Measurements from ENCODE around the gene DDX1. TPM values are rescaled to one million over a fixed set of nuclear protein-coding genes. Genes with fewer than 3 reads are reported as not detected.

DDX1 gene
- total and polyA plus RNA-seq, 2 of the 4 experiments (the other 2 are of a cell fraction): 73.6 to 74.9 TPM

DNA sequence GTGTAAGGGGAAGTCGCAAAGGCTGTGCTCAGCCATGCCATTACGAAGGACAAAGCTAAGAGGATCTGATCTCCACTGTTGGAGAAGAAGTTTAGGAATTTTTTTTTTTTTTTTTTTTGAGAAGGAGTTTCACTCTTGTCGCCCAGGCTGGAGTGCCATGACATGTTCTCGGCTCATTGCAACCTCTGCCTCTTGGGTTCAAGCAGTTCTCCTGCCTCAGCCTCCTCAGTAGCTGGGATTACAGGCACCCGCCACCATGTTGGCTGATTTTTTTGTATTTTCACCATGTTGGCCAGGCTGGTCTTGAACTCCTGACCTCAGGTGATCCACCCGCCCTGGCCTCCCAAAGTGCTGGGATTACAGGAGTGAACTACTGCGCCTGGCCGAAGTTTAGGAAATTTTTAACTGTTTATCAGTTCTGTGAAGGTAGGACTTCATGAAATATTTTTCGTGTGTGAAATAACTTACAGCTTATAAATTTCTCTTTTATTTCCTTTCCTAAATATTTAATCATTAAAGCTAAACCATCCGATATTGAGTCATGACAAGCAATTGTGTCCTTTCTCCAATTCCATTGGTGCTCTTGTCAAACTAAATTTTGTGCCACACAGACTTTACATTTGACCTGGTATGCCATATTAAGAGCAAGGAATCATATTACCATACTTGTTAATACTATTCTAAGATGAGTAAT is 22.2 kb downstream of the DDX1 start:
- no peak overlapping the region for H4K5ac ChIP-seq (ENCODE audit: low read depth, low read length)
- H3K14ac ChIP-seq (replicated peaks; ENCODE audit: low read depth, low read length): no peak overlapping the region
- TF ChIP-seq, protein P1, sequence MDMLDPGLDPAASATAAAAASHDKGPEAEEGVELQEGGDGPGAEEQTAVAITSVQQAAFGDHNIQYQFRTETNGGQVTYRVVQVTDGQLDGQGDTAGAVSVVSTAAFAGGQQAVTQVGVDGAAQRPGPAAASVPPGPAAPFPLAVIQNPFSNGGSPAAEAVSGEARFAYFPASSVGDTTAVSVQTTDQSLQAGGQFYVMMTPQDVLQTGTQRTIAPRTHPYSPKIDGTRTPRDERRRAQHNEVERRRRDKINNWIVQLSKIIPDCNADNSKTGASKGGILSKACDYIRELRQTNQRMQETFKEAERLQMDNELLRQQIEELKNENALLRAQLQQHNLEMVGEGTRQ (IDR thresholded peaks at IDR 0.05; ENCODE audit: low read depth, low read length): no peak
- TF ChIP-seq CHD1 (IDR thresholded peaks at IDR 0.05; ENCODE audit: low read depth, low read length) (no peak), ELK1 (IDR thresholded peaks at IDR 0.05; ENCODE audit: borderline replicate concordance, low read depth, low read length) (no peak), BHLHE40 (IDR thresholded peaks at IDR 0.05; ENCODE audit: low read depth, low read length) (no peak), SMC3 (IDR thresholded peaks at IDR 0.05; ENCODE audit: low read depth, low read length) (no peak), MXI1 (IDR thresholded peaks at IDR 0.05; ENCODE audit: borderline replicate concordance, low read depth, low read length) (no peak), POLR2A (IDR thresholded peaks at IDR 0.05; ENCODE audit: low read depth, low read length) (no peak)
- H3K4me3 ChIP-seq (ENCODE audit: insufficient read depth, low read depth, low read length): no peak overlapping the region
- H2BK20ac ChIP-seq (ENCODE audit: low read depth, low read length): no peak overlapping the region
- H2AK9ac ChIP-seq (replicated peaks; ENCODE audit: low read depth, low read length, poor library complexity): no peak overlapping the region
- intact Hi-C loops (cut with micrococcal nuclease) (no loop called here), dilution Hi-C loops (cut with HindIII; ENCODE audit: low sequenced_read_pairs, unreplicated experiment) (no loop called here), in situ Hi-C loops (cut with MboI; ENCODE audit: low sequenced_read_pairs) (no loop called here)
- H3K56ac ChIP-seq (ENCODE audit: extremely low read depth, insufficient read depth, low read length): no peak overlapping the region
- no peak overlapping the region for H4K91ac ChIP-seq (ENCODE audit: insufficient read depth, low read depth, low read length)
- no peak overlapping the region for H3K27ac ChIP-seq (ENCODE audit: insufficient read depth, low read length)
- POLR2A ChIA-PET (ENCODE audit: unreplicated experiment): no interaction called here
- no peak overlapping the region for H3K4ac ChIP-seq (ENCODE audit: low read depth, low read length)
- H3K9ac ChIP-seq (ENCODE audit: low read depth, low read length): no peak overlapping the region
- no peak overlapping the region for H2AFZ ChIP-seq (replicated peaks; ENCODE audit: low read length, poor library complexity)
- no peak overlapping the region for H2BK15ac ChIP-seq (ENCODE audit: low read depth, low read length)
- no peaks in the 10 kb centered on the region for H4K20me1 ChIP-seq (ENCODE audit: insufficient read depth, low read length)
- no peaks in the 10 kb centered on the region for H3K9me3 ChIP-seq (ENCODE audit: control insufficient read depth, insufficient read depth, low read length)
- no peak overlapping the region for H2BK5ac ChIP-seq (ENCODE audit: low read depth, low read length, poor library complexity, severe bottlenecking)
- WGBS, 2 experiments (ENCODE audit: extremely low coverage in 2 of 2, insufficient read length in 1 of 2): 100% methylated on average over 1 of the region's 10 CpGs; no CpG with 5 or more reads in 1 of the 2 experiments
- no peak overlapping the region for H4K8ac ChIP-seq (ENCODE audit: low read depth in 2 of 2, low read length in 2 of 2)
- H3K79me1 ChIP-seq (ENCODE audit: low read depth in 1 of 2, low read length in 2 of 2): no peaks in the 10 kb centered on the region; a peak in 1 of 4 replicates
- no peaks in the 10 kb centered on the region for H3K27me3 ChIP-seq (ENCODE audit: control insufficient read depth, insufficient read depth, low read length)
- H2BK120ac ChIP-seq (ENCODE audit: low read depth, low read length): no peak overlapping the region
- H3K18ac ChIP-seq (ENCODE audit: low read depth, low read length): no peak overlapping the region
- no peak for ATAC-seq (ENCODE audit: low read depth)
- H3K4me1 ChIP-seq (ENCODE audit: control insufficient read depth, insufficient read depth, low read length): no peaks in the 10 kb centered on the region
- peaks cover 23% of the 10 kb centered on the region for H3K36me3 ChIP-seq (ENCODE audit: control insufficient read depth, insufficient read depth, low read length)
- no peak overlapping the region for H2AK5ac ChIP-seq (ENCODE audit: low read depth, low read length)
- H3K4me2 ChIP-seq (ENCODE audit: low read depth, low read length): no peak overlapping the region
- no TSS peak for BruUV-seq (replicated peaks)
- H3K23ac ChIP-seq (ENCODE audit: low read depth, low read length): no peak overlapping the region
- H3K9me1 ChIP-seq (ENCODE audit: insufficient read depth, low read length): no peaks in the 10 kb centered on the region
- no peak for DNase-seq
- CTCF ChIA-PET: interaction anchor here (0.6 to 1.2 kb wide), 2 partner anchors 37 to 1163 kb away, joined by 3 to 5 read pairs; no protein-coding TSS in a partner anchor

Data from IMR-90 (cell line).